AG09319 (cell line): ENCODE results near the gene SPRED1.

Source experiments
- DNase-seq: peaks from one replicate; pipeline ENCODE4 v3.0.0-alpha.2; 2010; ENCODE audit warnings: low read depth; ENCODE audit errors: extremely low read depth
- TF ChIP-seq, protein P1 (sequence below): IDR thresholded peaks from 2 replicates; pipeline ENCODE4 v1.5.1; 2011; ENCODE audit warnings: low read depth, mild to moderate bottlenecking, inconsistent platforms, low read length, moderate library complexity

The SPRED1 gene

GRCh38 chr15:38294126-38294525 lies 41.5 kb downstream of the SPRED1 start:
- TF ChIP-seq, protein P1, sequence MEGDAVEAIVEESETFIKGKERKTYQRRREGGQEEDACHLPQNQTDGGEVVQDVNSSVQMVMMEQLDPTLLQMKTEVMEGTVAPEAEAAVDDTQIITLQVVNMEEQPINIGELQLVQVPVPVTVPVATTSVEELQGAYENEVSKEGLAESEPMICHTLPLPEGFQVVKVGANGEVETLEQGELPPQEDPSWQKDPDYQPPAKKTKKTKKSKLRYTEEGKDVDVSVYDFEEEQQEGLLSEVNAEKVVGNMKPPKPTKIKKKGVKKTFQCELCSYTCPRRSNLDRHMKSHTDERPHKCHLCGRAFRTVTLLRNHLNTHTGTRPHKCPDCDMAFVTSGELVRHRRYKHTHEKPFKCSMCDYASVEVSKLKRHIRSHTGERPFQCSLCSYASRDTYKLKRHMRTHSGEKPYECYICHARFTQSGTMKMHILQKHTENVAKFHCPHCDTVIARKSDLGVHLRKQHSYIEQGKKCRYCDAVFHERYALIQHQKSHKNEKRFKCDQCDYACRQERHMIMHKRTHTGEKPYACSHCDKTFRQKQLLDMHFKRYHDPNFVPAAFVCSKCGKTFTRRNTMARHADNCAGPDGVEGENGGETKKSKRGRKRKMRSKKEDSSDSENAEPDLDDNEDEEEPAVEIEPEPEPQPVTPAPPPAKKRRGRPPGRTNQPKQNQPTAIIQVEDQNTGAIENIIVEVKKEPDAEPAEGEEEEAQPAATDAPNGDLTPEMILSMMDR: no peak

DNA sequence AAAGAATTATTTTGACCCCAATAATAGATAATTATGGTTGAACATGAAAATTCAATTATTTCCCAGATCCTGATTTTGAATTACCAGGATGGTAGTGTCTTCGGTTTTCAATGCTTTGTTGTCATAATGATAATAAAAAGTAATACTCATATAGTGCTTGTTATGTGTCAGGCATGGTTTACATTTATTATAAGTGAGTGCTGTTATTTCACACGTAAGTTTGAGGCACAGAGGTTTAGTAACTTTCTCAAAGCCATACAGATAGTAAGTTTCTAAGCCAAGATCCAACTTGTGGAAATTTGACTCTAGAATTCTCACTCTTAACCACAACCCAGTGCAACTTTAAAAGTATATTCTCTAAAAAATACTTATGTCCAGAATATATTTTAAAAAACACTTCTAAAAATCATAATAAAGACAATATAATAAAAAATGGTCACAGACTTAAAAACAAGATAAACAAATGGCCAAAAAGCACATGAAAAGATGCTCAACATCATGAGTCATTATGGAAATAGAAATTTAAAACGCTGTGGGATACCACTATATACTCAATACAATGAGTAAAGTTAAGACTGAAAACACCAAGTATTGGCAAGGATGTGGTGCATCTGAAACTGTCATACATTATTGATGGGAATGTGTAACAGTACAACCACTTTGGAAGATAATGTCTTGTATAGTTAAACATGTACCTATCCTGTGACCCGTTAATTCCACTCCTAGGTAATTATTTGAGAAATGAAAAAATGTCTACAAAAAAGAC lies 45.2 kb downstream of the SPRED1 start:
- no peak for DNase-seq

More at GRCh38 chr15:38294126-38294525, 41.5 kb downstream of the SPRED1 start:
- no peak for DNase-seq

DNA sequence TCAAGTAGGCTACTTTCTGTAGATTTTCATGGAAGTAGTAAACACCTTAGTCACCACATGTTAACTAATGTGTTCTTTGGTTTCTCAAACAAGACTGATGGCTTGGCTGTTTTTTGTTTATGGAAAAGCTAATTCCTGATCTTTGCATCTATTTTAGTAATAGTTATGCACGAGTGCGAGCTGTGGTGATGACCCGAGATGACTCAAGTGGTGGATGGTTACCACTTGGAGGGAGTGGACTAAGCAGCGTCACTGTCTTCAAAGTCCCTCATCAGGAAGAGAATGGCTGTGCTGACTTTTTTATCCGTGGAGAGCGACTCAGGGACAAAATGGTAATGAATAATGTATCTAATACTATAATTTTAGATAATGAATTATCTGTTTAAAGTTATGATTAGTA lies 46.6 kb downstream of the SPRED1 start:
- peak; percentile 7 for DNase-seq
- TF ChIP-seq, protein P1: no peak

More for the DNA sequence above, 45.2 kb downstream of the SPRED1 start:
- TF ChIP-seq, protein P1: no peak

- TF ChIP-seq, protein P1: no peak
- DNase-seq: no peak
Measured at GRCh38 chr15:38300395-38300794, 47.8 kb downstream of the SPRED1 start.

- TF ChIP-seq, protein P1: no peak
- no peak for DNase-seq
Measured at GRCh38 chr15:38304481-38304880, 51.8 kb downstream of the SPRED1 start.

DNA sequence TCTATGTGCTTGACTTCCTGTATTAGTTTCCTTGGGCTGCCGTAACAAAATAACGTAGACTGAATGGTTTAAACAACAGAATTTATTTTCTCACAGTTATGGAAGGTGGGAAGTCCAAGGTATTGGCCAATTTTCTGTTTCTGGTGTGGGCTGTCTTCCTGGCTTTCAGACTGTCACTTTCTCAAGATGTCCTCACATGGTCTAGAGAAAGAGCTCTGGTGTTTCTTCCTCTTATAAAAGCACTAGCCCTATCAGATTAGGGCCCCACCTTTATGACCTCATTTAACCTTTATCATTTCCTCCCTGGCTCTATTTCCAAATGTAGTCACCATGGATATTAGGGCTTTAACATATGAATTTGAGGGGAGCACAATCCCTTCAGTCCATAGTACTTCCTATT lies 54.6 kb downstream of the SPRED1 start:
- TF ChIP-seq, protein P1: no peak
- no peak for DNase-seq

DNA sequence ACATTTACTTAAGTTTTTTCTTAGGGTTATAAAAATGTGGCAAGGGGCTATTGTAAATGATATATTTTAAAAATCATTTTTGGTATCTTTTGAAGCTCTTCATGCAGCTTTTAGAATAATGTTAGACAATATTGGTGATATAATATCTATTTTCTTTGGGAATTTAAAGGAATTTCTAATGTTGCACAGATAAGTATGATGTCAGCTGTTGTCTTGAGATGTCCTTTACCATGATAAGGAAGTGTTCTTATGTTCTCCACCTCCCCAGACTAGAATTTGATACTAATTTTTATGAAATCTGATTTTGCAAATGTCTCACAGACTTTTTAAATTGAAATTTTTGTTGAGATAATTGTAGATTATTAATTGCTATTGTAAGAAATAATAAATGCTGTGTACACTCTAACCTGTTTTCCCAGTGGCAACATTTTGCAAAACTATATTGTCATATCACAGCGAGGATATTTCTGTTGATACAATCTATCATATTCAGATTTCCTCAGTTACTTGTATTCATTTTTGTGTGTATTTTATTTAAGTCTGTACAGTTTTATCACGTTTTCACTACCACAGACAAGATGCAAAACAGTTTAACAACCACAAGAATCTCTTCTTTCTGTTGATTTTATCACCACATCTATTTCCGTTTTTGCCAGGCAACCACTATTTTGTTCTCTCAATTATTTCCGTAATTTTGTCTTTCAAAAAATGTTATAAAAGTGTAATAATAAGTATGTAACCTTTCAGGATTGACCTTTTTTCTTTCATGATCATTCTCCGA lies 55.4 kb downstream of the SPRED1 start:
- no peak for DNase-seq
- TF ChIP-seq, protein P1: no peak
